ENCODE data around the gene C2orf72.
A peak's percentile ranks its signal among the peaks of the same experiment; 100 is the strongest.
"Not testable (repeated sequence)": the region's sequence is repeated elsewhere in the genome, so short reads cannot be mapped to it uniquely, and the experiment has no call there.

C2orf72 gene

DNA sequence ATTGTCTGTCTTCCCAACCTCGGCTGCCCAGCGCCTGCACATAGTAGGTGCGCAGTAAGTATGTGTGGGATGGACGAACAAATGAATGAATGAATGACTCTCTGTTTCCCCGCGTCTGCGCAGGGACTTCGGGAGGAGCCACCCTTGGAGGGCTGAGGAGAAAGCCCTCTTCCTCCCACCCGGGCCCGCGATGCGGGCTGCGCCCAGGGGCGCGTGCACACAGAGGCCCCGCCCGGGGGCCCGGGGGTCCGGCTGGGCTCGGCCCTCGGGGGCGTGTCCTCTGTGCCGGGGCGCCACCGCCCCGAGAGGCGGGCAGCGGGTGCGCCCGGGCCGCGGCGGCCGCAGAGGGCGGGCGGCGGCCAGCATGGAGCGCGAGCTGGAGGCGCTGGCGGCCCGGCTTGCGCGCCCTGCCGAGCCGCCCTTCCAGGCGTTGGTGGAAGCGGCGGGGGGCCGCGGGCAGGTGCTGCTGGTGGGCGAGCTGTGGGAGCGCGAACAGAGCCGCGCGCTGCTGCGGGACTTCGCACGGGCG lies at the start of gene C2orf72:
C2orf72 (plus strand) TSS at position 322 of the 529 bp plus-strand sequence; CDS start at position 365, 43 bp downstream.
- DNase-seq (ENCODE audit: low read depth): no peak

- no peak for DNase-seq (ENCODE audit: low read depth)
Measured at GRCh38 chr2:230989731-230990130, 47.6 kb upstream of the C2orf72 start.

DNA sequence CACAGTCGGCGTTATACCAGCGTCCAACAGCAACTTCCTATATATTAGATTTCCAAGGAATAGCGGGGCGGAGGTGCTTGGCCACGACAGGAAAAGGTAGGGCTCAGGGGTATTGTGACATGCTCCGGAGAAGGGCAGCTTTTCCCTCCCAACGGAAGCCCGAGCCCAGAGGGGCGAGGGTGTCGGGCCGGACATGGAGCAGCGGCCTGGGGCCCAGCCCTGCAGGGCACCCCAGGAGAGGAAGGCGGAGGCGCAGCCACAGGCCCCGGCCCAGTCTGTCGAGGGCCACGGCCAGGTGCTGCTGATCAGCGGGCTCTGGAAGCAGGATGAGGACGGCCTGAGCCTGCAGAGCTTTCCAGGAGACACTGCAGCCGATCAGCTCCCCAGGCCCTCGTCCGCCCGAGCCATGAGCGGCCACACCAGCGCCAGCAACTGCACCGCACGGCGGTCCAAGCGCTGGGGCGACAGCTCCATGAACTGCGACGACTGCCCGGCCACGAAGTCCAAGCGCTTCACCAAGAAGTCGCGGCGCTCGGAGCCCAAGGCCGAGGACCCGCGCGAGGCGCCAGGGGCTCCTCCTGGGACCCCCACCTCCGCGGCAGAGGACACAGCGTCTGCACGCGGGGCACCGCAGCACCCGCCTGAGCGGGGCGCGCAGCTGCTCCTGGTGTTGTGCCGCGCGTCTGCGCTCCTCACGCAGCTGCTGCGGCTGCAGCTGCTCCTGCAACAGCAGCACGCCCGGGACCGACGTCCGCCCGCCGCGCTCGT lies 47.0 kb upstream of the C2orf72 start:
- DNase-seq (ENCODE audit: low read depth): no peak

- no peak for DNase-seq (ENCODE audit: low read depth)
Measured at GRCh38 chr2:230990899-230991150, 46.5 kb upstream of the C2orf72 start.

DNA sequence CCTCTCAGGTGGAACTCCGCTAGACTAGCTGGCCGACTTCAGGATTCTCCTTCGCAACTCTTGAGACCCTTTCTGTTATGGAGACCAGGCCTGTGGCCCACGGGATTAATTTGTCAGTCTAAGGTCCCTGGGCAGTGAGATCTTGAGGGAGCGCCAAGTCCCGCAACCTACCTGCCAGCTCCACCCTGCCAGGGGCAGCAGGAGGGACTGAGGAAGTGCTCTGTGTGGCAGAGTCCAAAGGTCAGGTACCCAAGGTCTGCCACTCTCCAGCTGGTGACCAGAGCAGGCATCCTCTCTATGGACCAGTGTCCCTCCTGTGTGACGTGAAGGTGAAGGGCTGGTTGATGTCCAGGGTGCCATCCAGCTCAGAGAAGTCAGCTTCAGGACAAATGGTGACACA lies 45.7 kb upstream of the C2orf72 start:
- DNase-seq (ENCODE audit: low read depth): no peak

DNA sequence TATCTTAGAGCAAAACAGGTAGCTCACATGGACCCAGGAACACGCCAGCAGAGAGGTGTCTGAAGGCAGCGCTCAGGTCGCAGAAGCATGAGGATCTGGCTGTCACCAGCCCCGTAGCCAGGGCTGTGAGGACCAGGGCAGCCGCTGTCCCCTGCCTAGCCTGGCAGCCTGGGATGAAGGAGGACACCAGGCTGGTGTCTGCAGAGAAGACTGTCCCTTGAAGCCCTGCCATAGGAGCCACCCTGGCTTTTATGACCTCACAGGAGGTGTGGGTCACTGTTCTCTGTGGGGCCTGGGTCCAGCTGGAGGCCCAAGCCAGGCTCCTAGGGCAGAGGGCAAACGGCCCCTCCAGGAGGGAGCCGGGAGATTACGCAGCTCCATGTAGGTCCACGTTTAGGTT lies 41.5 kb upstream of the C2orf72 start, which contains the start of gene SPATA3:
SPATA3 (plus strand) TSS at position 301 of the 400 bp plus-strand sequence. CDS start 113 bp downstream, outside the sequence.
- no peak for DNase-seq (ENCODE audit: low read depth)

DNA sequence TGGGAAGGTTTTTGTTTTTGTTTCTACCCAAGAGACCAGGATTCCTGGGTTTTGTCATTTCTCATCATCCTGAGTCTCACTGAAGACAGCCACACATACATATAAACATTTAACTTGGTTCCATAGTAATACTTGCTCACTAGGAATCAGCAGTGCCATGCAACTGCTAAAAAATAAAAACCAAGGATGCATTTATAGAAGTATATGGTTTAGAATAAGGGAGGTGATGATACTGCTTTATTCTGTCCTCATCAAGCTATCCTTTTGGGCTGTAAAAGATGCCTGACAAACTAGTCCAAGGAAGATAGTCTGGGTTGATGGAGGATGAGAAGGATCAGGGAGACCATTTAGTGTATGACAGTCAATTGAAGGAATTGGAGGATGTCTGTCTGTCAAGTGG lies 40.7 kb upstream of the C2orf72 start:
- DNase-seq (ENCODE audit: low read depth): no peak

GRCh38 chr2:230998882-230999281 lies 38.4 kb upstream of the C2orf72 start:
- peak; percentile 18 for DNase-seq (ENCODE audit: low read depth)

GRCh38 chr2:230999477-230999876 lies 37.8 kb upstream of the C2orf72 start:
- DNase-seq (ENCODE audit: low read depth): no peak

DNA sequence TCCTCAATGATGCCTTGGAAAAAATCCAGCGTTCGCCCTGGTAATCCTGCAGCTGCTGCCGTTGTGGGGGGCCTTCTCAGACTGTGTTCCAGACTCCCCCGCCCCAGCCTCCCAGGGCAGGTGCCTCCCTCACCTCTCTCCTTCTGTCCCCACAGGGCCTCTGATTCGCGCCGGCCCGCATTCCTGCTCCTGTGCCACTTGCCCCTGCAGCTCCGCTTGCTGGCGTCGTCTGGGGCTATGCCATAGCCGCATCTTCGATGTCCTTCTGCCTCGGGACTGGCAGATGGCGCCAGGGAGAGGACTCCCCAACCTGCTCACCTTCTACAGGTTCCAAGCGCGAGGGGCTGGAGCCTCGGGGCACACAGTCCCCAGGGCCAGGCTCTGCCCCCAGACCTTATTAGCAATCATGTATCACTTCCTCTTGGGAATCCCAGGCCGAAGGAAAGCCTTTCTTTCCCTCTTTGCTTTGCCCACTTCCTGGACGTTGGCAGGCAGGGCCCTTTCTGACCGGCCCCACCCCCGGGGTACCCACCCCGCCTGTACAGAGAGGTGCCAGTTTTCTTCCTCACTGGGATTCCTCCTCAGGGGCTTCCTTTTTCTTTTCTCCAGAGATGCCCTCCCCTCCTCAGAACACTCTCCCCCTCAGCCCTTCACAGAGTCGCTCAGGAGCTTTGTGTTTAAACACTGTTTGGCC lies 37.0 kb upstream of the C2orf72 start:
- no peak for DNase-seq (ENCODE audit: low read depth)

DNA sequence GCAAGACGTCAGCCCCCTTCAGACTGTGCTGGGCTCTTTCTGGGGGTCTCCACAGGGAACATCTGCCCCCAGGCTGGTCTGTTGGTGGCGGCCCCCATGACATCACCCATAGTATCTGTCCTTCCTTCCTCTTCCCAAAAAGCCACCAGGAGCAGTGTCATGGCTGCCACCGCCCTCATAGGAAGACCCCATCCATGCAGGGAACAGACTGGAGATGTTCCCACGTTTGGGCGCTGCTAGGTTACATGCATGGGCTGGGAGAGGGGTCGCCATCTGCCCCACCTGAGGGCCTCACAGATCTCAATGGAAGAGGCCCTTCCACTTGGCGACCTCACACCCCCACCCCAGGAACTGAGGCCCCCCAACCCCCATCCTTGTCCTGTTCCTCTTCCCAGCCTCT lies 36.3 kb upstream of the C2orf72 start:
- no peak for DNase-seq (ENCODE audit: low read depth)

GRCh38 chr2:231001921-231002320 lies 35.4 kb upstream of the C2orf72 start:
- no peak for DNase-seq (ENCODE audit: low read depth)

DNA sequence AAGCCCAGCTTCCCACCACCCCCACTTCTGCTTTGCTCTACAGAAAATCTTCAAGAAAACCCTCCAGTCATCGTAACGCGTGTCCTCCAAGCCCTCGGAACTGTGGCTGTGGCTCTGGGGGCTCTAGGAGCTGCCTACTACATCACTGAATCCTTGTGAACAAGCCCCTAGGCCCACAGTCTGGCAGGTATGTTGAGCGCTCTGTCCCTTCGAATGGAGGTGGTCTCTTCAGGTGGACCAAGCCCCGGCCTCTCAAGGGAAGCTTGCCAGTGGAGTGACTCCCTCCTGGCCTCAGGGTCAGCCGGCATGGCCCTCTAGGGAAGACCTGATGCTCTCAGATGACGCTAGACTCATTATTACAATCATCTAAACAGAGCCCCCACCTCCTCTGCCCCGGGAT lies 34.7 kb upstream of the C2orf72 start:
- DNase-seq (ENCODE audit: low read depth): no peak

GRCh38 chr2:231003186-231003585 lies 34.1 kb upstream of the C2orf72 start:
- no peak for DNase-seq (ENCODE audit: low read depth)

DNA sequence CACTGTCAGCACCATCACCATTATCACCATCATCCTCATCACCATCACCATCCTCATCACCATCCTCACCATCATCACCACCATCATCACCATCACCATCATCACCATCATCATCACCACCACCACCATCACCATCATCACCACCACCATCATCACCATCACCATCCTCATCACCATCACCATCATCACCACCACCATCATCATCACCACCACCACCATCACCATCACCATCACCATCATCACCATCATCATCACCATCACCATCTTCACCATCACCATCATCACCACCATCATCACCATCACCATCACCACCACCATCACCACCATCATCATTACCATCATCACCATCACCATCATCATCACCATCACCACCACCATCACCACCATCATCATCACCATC lies 32.4 kb upstream of the C2orf72 start:
- DNase-seq (ENCODE audit: low read depth): not testable (repeated sequence)

DNA sequence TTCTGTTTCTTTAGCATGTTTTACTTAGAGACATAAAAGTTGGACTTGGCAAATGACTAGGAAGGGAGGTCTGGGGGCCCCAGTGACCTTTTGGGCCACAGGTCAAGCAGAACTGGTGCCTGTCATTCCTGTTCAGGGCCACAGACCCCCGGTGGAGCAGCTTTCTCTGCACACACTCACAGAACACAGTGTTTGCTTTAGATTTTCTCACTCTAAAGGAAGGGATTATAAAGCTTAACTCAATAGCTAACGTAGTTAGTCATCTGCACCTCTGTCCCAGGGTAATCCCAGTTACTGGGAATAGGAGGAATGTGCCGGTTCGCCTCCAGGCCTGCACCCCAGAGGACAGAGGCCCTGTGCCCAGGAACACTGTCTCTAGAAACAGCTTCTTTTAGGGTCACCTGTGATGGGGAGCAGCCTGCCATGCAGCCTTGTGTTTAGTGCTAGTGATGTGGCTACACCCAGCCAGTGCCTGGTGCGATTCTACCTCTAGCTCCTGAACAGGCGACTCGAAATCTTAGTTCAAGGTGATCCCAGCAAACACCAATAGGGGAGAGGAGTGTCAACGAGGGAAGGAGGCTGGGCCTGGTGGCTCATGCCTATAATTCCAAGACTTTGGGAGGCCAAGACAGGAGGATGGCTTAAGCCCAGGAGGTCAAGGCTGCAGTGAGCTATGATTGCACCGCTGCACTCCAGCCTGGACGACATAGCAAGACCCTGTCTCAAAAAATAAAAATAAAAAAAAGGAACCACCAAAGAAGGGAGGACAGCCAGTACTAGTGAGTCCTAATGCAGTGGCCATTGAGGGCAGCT lies 29.8 kb upstream of the C2orf72 start:
- DNase-seq (ENCODE audit: low read depth): no peak

GRCh38 chr2:231008131-231008530 lies 29.2 kb upstream of the C2orf72 start:
- DNase-seq (ENCODE audit: low read depth): no peak

DNA sequence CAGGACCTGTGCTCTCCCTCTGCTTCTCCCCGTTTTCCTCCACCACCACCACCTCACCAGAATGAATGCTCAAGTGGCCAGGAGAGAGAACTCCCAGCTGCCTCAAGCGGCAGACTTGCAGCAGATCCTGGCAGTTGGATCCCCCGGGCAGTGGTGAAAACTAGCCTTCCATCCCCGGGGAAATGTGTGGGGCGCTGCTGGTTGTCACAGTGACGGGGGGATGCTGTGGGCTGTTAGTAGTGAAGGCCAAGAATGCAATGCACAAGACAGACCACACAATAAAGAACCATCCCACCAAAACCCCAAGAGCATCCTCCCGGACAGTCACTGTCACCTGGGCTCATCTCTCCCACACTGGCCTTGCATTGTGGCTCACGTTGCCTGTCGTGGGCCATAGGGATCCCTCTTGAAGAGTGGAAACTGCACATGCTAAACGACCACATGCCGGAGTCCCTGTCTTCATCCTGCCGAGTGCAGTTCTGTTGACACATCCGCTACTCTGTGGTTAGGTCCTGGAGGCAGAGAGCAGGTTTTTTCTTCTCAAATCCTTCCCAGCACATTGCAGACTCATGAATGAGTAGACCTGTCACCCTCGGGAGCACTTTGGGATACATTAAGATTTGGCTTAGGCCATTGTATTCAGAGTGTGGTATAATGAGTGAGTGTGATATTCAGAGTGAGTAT lies 27.9 kb upstream of the C2orf72 start:
- no peak for DNase-seq (ENCODE audit: low read depth)

GRCh38 chr2:231010201-231010730 lies 27.1 kb upstream of the C2orf72 start:
- no peak for DNase-seq (ENCODE audit: low read depth)

- no peak for DNase-seq (ENCODE audit: low read depth)
Measured at GRCh38 chr2:231011526-231011925, 25.8 kb upstream of the C2orf72 start.

DNA sequence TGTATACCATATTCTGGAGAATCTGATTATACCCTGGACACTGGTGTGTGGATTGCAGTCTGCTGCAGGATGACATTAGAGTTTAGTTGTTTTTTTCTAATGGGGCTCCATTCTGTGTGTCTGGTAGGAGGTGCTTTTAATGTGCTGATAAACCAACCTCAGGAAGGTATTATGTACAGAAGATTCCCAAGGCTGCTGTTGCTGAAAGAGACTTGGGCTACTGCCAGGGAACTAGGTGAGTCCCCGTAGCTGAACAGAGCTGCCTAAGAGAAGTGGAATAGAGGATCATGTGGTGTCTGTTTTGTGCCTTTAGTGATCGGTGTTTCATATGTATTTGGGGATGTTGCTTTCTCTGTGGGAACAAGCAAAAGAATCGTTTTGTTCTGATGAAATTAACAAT lies 24.9 kb upstream of the C2orf72 start:
- no peak for DNase-seq (ENCODE audit: low read depth)

DNA sequence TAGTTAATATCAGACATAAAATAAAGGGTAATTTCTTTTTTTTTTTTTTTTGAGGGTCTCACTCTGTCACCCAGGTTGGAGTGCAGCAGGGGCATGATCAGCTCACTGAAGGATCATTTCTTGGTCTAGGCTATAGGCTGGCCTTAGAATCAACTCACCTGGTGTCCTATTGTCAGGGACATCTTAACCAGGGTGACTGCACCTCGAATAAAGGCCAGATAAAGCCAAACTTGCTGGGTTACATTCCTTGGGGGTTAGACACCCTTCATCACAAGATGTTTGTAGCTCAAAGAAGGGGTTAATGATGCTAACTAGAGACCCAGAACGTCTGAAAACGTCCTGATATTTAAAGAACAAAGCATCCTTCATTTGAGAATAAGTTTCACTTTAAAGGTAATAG lies 23.5 kb upstream of the C2orf72 start:
- DNase-seq (ENCODE audit: low read depth): no peak

Data from fibroblast of gingiva (primary cell).